CD4-positive, alpha-beta T cell treated with Interleukin-17A for 4 hours (primary cell): Measurements from ENCODE around the gene TMEM222.

Experiments used
- DNase-seq: peaks from one replicate; pipeline ENCODE4 v3.0.0-alpha.2; 2020; ENCODE audit warnings: mixed read lengths

TMEM222 gene

GRCh38 chr1:27306892-27307761 is 14.8 kb upstream of the TMEM222 start:
- DNase-seq = no peak

GRCh38 chr1:27307874-27308598 is 13.9 kb upstream of the TMEM222 start:
- no peak for DNase-seq

- DNase-seq = no peak
These were observed 7.8 kb upstream of the TMEM222 start for GRCh38 chr1:27314169-27314568.

GRCh38 chr1:27314737-27315136 is 7.2 kb upstream of the TMEM222 start:
- no peak for DNase-seq

GRCh38 chr1:27316860-27317259 is 5.1 kb upstream of the TMEM222 start:
- no peak for DNase-seq

GRCh38 chr1:27318136-27318535 is 3.8 kb upstream of the TMEM222 start:
- DNase-seq = no peak

- no peak for DNase-seq
These were observed 3.4 kb upstream of the TMEM222 start for GRCh38 chr1:27318596-27318995.

GRCh38 chr1:27322569-27323240 is 742 bp downstream of the TMEM222 start:
- DNase-seq = no peak

GRCh38 chr1:27325286-27325685 is 3.3 kb downstream of the TMEM222 start:
- no peak for DNase-seq

GRCh38 chr1:27327964-27328363 is 6.0 kb downstream of the TMEM222 start:
- DNase-seq = no peak

- no peak for DNase-seq
These were observed 8.8 kb downstream of the TMEM222 start for GRCh38 chr1:27330786-27331185.

- no peak for DNase-seq
These were observed 9.5 kb downstream of the TMEM222 start for GRCh38 chr1:27331426-27331825.

GRCh38 chr1:27331922-27332321 is 10.0 kb downstream of the TMEM222 start:
- no peak for DNase-seq

- peak; percentile 75 for DNase-seq
These were observed 10.7 kb downstream of the TMEM222 start for GRCh38 chr1:27332536-27333281.

- DNase-seq = no peak
These were observed 11.8 kb downstream of the TMEM222 start for GRCh38 chr1:27333717-27334279.

- DNase-seq = no peak
These were observed 13.8 kb downstream of the TMEM222 start for GRCh38 chr1:27335506-27336422.

GRCh38 chr1:27336756-27337155 is 14.8 kb downstream of the TMEM222 start:
- DNase-seq = no peak

- DNase-seq = no peak
These were observed 16.8 kb downstream of the TMEM222 start for GRCh38 chr1:27338751-27339150.

GRCh38 chr1:27339213-27339612 is 17.2 kb downstream of the TMEM222 start:
- no peak for DNase-seq

- DNase-seq = peak; percentile 78
These were observed 19.7 kb downstream of the TMEM222 start, which contains the start of gene SYTL1 for GRCh38 chr1:27341525-27342252. Gene SYTL1 (plus strand): TSS chr1:27342022. CDS start chr1:27345335, 3,313 bp downstream.

- DNase-seq = peak; percentile 66
These were observed 20.4 kb downstream of the TMEM222 start for GRCh38 chr1:27342391-27342777.
